GM18909 (cell line): ENCODE measurements around the gene CSF1.

Experiments
- ATAC-seq: cut with Tn5 transposase; IDR thresholded peaks from one replicate; pipeline ENCODE4 v1.9.1; 2021; ENCODE audit warnings: mild to moderate bottlenecking; ENCODE audit not compliant: unreplicated experiment, poor library complexity

Gene CSF1

DNA sequence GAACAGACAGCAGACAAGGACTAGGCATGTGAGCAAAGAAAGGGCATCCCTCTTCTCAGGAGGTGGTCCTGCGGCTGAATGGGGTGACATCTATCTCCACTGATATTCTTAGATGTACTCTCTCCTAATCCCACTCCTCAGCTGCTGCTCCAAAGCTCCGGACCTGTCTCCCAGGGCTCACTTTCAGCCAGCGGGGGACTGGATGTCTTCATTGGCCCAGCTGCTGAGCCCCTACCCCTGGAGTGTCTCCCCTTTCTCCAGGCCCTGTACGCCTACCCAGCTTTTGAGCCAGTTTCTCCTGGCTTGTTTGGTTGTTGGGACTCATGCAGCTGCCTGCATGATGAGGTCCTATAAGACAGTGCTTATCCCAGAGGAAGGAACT is 28.8 kb upstream of the CSF1 start:
- ATAC-seq, result no peak

DNA sequence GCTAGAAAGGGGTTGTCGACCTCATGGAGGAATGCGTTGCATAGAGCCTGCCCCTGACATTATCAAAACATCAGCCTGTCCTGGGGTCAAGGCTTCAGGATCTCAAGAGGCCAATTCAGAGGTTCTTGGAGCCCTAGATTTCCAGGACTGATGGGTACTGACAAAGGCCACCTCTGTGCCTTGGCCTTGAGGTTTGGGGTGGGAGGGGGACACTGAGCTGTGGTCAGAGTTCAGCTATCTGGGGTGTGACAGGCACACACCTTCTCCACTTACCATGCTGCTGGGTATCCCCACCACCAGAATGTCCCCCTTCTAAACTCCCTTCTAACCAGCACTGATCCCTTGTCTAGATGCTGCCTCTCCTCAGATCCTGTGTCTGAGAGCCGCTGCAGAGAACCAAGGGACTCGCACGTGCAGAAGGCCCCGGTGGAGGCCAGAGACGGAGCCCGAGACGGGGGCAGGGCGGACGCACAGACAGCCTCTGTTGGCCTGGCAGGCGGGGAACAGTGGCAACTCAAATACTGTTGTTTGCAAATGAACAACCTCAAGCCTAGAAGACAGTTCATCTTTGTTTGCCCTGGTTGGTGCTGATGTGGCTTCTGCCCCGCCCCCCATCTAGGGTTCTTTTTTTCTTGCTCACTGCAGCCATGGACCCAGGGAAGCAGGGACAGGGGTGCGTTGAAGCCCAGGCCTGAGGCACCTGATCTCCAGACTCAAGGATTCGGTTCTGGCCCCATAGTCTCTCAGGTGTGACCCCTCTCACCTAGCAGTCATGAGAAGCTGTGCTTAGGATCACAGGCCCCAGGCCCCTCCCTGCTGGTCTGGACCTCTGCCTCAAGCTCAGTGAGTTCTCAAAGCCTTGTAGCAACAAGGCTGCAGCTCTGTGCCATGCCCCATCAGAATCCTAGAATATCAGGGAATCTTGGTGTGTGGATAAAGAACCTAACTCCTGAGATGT is 28.1 kb upstream of the CSF1 start:
- ATAC-seq, result no peak

DNA sequence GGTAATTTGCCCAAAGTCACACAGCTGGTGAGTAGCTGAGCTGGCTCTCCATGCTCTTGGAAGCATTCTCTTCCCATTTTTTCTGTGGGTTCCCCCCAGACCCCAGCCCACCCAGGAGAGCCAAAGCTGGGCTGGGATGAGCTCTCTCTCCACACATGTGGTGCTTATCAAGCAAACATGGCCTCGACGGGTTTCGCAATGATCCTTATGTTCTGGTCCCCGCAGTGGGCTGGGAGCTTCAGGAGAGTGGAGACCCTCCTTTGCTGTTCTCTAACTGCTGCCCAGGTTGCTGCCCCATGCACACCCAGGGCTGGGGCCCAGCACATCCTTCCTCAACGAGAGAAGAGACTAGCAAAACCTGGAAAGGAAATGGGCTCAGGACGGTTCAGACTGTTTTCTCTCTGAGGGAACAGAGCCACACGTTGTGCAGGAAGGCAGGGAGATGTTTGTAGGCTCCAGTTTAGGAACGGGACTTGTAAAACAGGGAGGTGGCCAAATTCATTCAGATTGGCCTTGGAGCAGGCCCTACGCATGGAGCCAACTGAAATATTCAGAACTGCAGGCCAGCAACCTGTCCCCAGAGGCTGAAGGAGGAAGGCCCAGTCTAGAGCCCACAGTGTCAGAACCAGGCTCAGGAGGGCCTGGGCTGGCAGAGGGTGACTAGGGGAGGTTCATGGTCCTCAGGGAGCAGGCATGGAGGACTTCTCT is 27.2 kb upstream of the CSF1 start:
- ATAC-seq, result no peak

DNA sequence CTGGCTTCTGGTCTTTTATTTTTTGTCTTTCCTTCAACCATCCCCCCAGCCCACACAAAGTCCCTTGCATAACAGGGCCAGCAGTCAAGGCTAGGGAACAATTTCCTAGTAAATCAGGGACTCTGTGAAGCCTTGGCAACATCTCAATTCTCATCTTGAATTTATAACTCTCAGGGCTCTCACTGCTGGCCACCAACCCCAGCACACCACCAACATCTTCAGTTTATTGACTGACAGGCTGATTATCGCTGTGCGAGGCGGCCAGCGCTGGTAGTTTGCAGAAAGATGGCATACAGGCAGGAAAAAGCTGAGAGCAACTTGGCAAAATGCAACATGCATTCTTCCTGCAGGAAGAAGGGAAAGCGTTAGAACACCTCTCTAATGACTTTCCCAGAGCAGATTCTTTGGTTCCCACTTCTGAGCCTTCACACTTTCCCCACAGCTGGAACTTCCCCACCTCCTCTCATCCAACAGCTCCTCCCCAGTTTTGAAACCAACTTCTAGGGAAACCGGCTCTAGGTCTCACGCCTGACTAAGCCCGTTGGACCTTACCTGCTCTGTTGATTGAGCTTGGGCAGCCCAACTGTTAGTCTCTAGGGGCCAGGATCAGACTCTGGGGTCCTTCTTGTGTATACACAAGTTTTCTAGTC is 26.3 kb upstream of the CSF1 start:
- ATAC-seq, result no peak

DNA sequence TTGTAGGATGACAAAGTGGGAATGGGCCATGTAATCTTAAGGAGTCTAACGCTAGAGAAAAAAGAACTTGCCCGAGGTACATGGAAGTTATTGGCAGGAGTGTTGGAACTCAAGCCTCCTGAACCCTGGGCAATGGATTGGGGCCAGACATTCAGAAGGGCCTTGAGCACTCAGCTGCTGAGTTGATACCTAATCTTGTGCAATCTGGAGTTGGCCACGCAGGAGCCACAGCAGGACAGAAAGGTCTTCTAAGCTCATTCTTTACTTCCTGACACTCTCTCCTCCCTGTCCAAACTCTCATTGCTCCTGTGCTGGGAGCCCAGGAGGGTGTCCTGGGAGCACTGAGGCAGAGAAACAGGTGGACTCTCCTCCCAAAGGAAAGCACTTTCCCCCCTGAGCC is 25.1 kb upstream of the CSF1 start:
- ATAC-seq, result no peak

DNA sequence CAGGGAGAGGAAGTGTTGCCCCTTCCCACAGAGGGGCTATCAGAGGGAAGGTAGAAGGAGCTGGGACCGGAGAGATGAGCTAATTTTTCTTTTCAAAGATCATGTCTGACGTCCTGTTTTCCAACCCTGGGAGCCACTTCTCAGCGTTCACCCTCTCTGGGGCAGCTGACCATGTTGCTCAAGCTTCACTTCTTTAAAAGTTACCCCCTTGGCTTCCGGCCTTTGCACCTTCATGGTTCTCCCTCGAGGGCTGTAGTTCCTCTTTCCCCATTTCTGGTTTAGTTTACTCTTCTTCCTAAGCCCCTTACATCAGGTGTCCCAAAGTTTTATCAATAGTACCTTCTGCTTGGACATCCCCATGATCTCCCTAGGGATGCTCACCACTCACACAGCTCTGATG is 23.8 kb upstream of the CSF1 start:
- no peak for ATAC-seq

DNA sequence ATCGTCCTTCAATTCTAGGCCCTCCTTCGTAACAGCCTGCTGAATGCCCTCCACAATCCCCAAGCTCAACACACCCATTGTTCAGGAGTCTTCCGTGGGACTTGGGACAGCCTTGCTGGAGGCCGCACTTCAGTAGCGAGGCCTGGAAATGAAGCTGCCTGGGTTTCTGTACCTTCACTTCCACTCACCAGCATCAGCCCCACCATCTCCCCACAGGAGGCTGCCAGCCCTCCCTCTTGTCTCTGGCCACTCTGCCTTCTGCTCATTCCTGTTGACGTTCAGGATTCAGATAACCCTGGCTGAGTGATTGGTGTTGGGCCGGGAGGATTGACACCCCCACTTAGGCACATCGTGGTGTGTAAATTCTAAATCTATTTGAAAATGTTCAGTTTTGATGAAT is 23.4 kb upstream of the CSF1 start:
- ATAC-seq, result no peak

DNA sequence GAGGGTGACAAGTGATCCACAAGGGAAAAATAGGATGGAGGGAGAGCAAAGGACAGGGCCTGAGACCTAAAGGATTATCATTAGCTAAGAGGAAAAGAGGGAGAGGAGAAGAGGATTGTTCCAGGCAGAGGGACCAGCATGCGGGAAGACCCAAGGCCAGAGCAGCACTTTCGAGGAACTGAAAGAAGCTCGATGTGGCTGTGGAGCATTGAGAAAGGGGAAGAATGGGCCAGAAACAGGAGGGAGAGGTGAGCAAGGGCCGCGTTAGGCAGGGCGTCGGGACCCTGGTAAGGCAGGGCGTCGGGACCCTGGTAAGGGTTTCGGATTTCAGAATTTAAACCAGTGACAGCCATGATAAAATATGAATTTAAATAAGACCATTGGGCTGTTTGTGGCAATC is 22.8 kb upstream of the CSF1 start:
- ATAC-seq, result no peak

DNA sequence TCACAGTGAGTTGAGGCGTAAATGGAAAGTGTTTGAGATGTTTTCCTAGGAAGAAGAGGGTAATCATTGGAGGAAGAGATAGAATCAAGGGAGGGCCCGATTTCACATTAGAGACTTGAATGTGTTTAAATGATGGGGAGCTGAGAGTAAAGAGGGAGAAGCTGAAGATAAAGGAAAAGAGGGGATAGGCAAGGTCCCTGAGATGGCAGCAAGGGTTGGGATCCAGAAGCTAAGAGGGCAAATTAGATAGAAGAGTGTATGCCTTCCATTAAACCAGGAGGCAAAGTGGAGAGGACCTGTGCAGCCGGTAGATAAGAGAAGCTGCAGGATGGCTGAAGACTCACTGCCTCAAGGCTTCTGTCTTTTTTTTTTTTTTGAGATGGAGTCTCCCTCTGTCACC is 21.6 kb upstream of the CSF1 start:
- ATAC-seq, result no peak

DNA sequence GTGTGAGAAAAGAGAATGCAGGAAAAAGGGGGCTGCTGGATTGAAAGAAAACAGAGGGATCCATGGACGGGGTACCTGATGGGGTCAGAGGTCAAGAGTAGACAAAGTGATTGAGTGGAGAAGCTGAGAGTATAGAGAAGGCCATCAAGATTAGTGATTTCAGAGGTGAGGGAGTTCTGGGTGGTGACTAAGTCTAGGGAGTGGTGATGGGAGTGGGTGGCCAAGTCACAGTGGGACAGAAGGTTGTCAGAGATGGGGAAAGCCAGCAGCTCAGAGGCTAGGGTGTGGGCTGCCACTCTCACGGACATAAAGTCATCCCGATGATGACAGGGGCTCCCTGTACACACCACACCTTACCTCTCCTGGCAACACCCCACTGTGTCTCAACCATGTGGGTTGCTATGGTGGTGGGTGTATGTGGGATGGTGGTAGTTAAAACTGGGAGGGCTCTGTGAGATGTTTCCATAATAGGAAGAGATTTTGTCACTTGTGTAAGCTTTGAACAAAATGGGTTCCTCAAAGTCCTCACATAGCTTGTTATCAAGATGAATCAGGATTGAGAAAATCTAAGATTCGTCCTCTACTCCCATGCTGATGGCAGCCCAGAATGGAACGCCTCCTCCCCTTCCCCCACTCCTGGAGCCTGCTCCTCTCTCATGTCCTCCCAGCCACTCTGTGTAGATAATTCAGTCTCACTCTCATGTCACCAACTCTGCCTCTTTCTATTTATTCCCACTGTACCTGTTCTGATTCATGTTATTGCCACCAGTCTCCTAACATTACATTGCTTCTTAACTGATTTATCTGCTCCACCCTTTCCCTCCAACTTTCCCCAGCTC is 20.3 kb upstream of the CSF1 start:
- ATAC-seq, result no peak

DNA sequence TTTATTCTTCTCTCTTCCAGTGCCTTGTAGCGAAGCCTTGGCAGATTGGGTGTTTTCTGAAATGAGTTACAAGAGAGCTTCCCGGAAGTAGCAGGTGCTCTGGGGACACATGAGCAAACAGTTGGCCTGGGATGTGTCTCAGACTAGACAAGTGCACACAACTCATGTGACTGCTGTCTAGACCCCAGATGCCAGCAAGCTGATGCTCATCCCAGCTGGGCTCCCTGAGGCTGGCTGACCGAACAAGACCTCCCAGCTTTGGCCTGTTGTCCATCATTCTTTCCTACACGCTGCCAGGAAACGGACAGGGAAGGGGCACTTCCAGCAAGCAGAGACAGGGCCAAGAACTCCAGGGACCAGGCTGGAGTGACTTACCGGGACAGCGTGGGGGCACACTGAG is 18.7 kb upstream of the CSF1 start:
- ATAC-seq, result no peak

DNA sequence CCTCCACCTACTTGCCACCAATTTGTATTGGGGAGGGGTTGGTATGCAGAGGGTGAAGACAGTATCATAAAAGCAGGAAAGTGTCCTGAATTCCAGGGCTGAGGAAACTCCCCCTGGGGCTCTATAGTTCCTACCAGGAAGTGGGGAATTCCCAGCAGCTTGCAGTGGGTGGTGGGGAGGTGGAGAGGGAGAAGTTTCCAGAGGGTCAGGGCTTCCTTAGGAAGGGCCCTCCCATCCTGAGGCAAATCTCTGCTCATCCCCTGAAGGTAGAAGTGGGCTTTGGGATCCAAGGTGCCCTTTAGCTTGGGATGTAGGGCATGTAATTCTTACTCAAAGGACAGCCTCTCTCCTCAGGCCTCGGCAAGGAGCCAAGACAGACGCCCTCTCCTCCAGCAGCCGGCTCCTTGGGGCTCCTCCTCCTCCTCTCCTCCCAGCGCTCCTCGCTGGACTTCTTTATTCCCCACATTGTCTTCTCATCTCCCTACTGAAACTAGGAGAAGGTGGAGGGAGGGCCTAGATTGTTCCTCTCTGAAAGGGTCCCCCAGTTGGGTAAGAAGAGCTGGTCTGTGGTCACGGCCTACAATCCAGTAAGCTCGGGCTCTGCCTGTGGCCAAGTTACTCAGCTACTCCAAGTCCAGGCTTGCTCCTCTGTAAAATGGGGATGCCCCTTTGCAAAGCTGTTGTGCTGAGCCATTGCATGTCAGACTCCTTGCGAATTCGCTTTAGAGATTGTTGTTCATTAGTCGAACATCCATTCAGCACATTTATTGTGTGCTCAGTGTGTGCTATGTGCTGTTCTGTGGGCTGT is 17.9 kb upstream of the CSF1 start:
- ATAC-seq, result no peak

DNA sequence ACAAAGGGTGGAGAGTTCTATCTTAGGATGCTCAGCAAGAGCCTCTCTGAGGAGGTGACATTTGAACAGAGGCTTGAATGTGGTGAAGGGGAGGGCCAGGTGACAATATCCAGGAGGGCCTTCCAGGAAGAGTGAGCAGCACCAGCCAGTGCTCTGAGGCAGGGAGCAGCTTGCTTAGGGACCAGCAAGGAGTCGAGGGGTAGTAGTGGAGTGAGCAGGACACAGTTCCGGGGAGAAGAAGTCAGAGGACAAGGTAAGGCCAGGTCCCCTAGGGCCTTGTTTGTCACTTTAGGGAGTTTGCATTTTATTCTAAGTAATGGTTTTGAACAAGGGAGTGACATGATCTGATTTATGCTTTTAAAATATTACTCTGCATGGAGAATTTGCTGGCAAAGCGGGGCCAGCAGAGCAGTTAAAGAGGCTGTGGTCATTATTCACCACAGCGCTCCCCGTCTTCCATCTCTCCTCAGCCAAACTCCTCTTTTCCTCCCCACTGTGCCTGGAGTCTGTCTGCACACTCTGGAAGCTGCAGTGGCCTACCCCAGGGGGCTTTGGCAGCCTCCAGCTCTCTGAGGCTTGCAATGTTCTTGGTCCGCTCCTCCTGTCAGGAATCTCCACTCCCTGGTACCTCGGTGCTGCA is 17.0 kb upstream of the CSF1 start:
- ATAC-seq, result no peak

DNA sequence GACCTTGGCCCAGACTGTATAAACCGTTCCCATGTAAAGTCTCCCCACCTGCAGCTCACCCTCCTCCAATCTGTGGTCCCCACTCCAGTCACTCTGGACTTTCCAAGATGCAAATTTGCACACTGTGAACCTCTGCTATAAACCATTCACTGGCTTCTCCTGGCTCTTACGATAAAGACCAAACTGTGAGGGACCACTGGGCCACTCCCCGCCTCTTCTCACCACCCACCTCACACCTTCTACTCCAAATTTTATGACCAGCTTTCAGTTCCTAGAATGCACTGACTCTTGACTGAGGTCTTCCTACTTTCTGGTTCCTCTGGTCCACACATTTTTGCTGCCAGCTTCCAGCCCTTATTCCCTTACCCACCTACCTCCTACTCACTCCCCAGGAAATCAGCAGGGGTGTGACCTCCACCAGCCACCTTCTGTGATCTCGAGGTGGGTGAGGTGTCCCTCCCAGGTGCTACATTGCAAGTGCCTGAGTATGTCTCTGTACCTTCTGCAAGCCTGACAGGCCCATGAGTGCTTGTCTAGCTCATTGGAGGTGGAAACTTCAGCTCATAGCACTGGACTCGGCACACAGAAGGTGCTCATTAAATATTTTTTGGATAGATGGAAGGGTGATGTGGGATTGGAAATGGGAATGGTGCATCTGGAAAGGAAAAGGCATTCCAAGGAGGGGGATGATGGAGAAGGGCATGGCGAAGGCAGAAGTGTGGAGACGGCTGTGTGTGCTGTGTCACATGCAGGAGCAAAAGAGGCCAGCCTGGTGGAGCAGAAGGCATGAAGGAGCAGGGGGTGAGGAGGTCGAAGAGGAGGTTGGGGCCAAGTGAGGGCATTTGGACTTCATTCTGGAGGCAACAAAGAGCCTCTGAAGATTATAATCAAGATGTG is 15.6 kb upstream of the CSF1 start:
- ATAC-seq, result peak; percentile 50

DNA sequence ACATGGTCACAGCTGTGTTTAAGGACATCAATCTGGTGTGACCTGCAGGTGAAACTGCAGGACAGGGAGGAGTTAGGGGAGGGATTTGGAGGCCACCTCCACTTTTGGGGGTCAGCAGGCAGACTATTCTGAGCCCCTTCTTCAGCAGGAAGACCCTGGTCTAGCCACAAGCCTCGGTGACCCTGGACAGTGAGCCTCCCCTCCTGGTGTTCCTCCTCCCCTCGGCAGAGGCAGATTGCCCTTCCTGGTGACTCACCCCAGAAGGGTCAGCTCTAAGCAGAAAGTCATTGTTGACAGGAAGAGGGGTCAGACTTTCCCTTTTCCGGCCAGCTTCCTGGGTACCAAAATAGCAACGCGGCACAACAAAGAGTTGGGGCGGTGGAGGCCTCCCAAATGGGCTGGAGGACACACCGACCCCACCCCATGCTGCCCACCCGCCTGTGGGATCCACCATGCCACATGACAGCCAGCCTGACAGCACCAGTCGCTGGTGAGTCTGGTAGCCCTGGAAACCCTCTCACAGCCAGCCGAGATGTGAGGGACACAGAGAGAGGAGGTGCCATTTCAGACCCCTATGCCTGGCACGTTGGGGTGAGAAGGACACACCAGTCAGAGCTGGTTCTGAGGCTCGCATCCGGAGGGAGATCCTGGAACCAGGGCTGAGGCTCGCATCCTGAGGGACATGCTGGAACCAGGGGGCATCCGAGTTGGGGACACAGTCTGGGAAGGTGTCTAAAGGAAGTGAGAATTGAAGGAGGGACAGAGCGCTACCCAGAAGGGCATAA is 14.7 kb upstream of the CSF1 start:
- ATAC-seq, result no peak

DNA sequence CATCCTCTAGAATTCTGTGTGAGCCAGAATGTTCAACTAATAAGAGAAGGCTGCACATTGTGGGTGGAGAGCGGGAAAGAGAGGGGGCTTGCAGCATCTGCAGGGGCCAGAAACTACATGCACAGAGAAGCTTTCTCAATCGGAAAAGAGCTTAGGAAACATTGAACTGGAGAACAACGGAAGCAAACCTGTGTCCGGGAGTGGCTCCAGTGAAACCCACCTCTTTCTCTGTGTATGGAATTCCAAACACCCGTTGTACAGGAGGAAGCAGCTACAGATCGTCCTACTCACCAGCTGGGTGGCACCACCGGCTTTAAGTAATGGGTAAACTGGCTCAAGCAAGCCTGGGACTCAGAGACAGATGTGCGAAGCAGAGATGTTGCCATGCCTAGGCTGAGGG is 14.0 kb upstream of the CSF1 start:
- no peak for ATAC-seq

DNA sequence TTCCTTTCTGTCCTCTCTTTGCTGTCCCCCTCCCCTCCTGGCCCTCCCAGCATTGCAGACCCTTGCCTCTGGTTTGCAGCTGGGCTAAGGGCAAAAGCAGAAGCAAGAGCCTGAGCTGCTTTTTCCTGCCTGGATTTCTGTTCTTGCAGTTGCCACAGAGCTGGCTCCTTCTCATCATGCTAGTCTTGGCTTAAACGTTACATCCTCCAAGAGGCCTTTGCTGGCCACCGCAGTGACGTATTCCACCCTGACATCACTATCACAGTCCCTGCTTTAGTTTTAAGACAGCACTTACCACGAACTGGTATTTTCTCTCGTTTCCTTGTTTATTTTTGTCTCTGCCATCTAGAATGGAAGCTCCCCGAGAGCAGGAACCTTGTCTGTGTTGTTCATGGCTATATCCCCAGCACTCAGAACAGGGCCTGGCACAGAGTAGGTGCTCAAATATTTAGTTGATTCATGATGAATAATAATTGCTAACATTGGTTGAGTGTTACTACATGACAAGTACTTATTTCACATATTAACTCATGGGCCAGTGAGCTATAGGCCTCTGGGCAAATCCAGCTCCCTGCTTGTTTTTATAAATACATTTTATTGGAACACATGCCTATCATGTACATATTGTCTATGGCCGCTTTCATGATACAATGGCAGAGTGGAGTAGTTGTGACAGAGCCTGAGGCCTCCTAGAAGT is 13.2 kb upstream of the CSF1 start:
- no peak for ATAC-seq
